HFFc6 (cell line): ENCODE results near the gene UTP15. TPM values are rescaled to one million over a fixed set of nuclear protein-coding genes. Genes with fewer than 3 reads are reported as not detected.
A peak's percentile ranks its signal among the peaks of the same experiment; 100 is the strongest.

Source experiments
- DNase-seq: peaks from one replicate; pipeline ENCODE4 v3.0.0-alpha.2; 2018
- H3K27ac Mint-ChIP-seq: 2 replicates; pipeline ENCODE4 v1.8.0; 2020; ENCODE audit warnings: mild to moderate bottlenecking, mixed read lengths
- H3K27me3 Mint-ChIP-seq: 2 replicates; pipeline ENCODE4 v1.8.0; 2021; ENCODE audit warnings: mild to moderate bottlenecking, moderate library complexity, mixed read lengths; ENCODE audit not compliant: insufficient read depth
- H3K36me3 Mint-ChIP-seq: 2 replicates; pipeline ENCODE4 v1.8.0; 2021; ENCODE audit warnings: low read depth, mixed read lengths
- H3K4me1 Mint-ChIP-seq: 2 replicates; pipeline ENCODE4 v1.8.0; 2020; ENCODE audit warnings: low read depth, mixed read lengths
- H3K4me3 Mint-ChIP-seq: 2 replicates; pipeline ENCODE4 v1.8.0; 2020; ENCODE audit warnings: mild to moderate bottlenecking, moderate library complexity, mixed read lengths
- H3K9me3 Mint-ChIP-seq: 2 replicates; pipeline ENCODE4 v1.8.0; 2020; ENCODE audit warnings: mild to moderate bottlenecking, mixed read lengths
- total RNA-seq, 6 experiments: library from RNA; stranded (reverse); fragmentation: NEBNext Ultra II Directional; extraction: Animal tissue kit (Norgen Biotek cat#: 25700); gene quantifications; 2 replicates in 1 of 6; 3 replicates in 5 of 6; pipeline ENCODE4 v1.2.3, GENCODE V29; 2021
- TF ChIP-seq, protein P1 (sequence below): fragments of 200-600 bp; sonication (generic); IDR thresholded peaks from 2 replicates; pipeline ENCODE4 v1.5.0; 2021; ENCODE audit warnings: antibody characterized with exemption, mild to moderate bottlenecking

Gene UTP15
- total RNA-seq, 6 experiments from 2014 or later, result 20.2 to 25.6 (median 24.6) TPM

DNA sequence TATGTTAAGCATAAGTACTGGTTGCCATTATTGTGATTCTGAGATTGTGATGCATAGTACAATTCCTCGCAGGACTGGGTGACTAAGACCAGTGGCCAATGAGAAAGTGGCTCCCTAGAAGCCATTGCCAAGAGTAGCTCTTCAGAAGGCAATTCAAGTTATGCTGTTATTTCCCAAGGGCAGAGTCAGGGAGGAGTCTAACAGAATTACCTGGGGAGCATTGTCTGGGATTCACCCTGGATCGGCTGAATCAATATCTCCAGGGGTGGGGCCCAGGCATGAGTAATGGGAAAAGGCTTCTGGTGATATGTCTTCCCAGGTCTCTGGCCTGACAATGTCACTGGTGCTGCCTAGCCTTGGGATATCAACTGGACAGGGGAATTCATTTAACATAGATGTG is 49.5 kb downstream of the UTP15 start:
- H3K9me3 Mint-ChIP-seq, result no peaks in the 10 kb centered on the region
- no peak for DNase-seq
- H3K27ac Mint-ChIP-seq, result no peak overlapping the region
- H3K36me3 Mint-ChIP-seq, result no peaks in the 10 kb centered on the region
- H3K4me3 Mint-ChIP-seq, result no peak overlapping the region
- H3K27me3 Mint-ChIP-seq, result peaks cover 3% of the 10 kb centered on the region; the same call in 1 of the 2 replicates
- H3K4me1 Mint-ChIP-seq, result peaks cover 41% of the 10 kb centered on the region
- TF ChIP-seq, protein P1, sequence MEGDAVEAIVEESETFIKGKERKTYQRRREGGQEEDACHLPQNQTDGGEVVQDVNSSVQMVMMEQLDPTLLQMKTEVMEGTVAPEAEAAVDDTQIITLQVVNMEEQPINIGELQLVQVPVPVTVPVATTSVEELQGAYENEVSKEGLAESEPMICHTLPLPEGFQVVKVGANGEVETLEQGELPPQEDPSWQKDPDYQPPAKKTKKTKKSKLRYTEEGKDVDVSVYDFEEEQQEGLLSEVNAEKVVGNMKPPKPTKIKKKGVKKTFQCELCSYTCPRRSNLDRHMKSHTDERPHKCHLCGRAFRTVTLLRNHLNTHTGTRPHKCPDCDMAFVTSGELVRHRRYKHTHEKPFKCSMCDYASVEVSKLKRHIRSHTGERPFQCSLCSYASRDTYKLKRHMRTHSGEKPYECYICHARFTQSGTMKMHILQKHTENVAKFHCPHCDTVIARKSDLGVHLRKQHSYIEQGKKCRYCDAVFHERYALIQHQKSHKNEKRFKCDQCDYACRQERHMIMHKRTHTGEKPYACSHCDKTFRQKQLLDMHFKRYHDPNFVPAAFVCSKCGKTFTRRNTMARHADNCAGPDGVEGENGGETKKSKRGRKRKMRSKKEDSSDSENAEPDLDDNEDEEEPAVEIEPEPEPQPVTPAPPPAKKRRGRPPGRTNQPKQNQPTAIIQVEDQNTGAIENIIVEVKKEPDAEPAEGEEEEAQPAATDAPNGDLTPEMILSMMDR, result no peak

DNA sequence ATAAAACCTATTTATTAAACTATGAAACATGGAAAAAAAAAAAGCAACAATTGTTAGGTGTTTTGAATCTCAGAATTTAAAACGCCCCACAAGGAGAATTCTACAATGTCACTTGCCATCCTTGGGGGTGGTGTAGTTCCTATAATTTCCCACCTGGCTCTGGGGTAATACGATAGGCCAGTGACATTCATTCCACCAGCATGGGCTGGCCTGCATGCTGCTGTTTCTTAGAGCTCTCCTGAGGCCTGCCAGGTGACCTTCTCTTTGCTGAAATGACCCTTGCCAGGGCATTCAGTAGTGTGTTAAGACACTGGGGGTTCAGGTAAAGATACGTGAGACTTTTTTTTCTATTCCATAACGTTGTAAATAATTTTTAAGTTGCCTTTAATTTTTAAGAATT is 50.4 kb downstream of the UTP15 start:
- TF ChIP-seq, protein P1, result no peak
- H3K27me3 Mint-ChIP-seq, result no peaks in the 10 kb centered on the region
- H3K9me3 Mint-ChIP-seq, result no peaks in the 10 kb centered on the region
- peaks cover 42% of the 10 kb centered on the region for H3K4me1 Mint-ChIP-seq
- no peaks in the 10 kb centered on the region for H3K36me3 Mint-ChIP-seq
- H3K27ac Mint-ChIP-seq, result no peak overlapping the region
- no peak for DNase-seq
- no peak overlapping the region for H3K4me3 Mint-ChIP-seq

DNA sequence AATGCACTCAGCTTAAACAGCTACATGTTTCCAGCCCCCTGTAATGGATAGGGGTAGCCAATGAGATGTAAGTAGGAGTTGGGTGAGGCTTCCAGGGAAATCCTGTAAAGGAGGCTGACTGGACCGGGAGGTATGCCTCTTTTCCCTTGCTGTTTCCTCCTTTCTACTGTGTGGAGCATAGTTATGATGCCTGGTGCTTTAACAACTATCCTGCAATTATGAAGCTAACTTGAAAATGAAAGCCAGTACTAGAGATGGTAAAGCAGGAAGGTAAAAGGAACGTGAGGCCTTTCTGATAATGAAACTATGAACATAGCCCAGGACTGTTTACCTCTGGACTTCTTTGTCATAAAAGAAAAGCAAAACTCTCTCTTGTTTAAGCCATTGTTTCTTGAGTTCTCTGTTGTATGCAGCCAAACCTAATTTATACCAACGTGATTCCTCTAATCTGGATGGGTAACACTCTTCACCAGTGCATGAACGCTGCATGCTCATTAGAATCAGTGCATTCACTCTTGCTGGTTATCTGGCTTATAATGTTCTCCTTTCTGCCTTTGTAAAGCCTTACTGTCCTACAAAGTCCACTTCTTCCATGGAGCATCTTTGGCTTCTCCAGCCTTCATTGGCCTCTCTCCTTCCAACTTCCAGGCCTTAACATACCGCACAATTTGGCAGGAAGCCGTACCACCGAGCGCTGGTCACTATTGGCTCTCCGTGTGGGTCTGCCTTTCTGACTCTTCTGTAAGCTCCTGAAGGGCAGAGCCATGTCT is 52.2 kb downstream of the UTP15 start:
- Mint-ChIP-seq H3K4me1 (peaks cover 42% of the 10 kb centered on the region), H3K27ac (peak overlapping the region; percentile 82), H3K36me3 (no peaks in the 10 kb centered on the region), H3K4me3 (peak overlapping the region; percentile 85), H3K27me3 (no peaks in the 10 kb centered on the region), H3K9me3 (no peaks in the 10 kb centered on the region)
- DNase-seq, result peak; percentile 44
- TF ChIP-seq, protein P1, result no peak

DNA sequence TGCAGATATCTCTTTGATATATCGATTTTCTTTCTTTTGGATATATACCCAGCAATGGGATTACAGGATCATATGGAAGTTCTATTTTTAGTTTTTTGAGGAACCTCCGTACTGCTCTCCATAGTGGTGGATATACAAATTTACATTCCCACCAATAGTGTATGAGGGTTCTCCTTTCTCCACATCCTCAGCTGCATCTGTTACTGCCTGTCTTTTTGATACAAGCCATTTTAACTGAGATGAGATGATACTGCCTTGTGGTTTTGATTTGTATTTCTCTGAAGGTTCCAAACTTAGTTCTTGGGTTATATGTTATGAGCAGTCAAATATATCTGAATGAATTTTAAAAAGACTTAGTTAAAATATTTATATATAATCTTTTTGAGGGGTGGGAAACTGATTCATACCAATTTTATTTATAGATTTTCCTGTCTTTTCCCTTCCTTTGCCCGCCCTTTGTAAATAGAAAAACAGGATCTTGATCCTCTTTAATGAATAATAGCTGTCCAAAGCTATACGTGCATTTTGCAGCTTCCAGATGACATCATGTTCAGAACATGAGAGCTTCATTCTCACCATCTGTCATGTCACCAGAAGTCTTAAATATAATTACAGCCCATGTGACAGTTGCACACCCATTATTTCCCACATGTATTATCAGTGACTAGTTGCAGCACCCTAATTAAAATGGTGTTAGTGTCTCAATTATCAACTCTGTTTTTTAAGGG is 54.2 kb downstream of the UTP15 start:
- H3K36me3 Mint-ChIP-seq, result no peaks in the 10 kb centered on the region
- H3K4me1 Mint-ChIP-seq, result peaks cover 36% of the 10 kb centered on the region
- no peaks in the 10 kb centered on the region for H3K9me3 Mint-ChIP-seq
- no peak overlapping the region for H3K4me3 Mint-ChIP-seq
- no peaks in the 10 kb centered on the region for H3K27me3 Mint-ChIP-seq
- no peak for DNase-seq
- no peak overlapping the region for H3K27ac Mint-ChIP-seq
- TF ChIP-seq, protein P1, result no peak

DNA sequence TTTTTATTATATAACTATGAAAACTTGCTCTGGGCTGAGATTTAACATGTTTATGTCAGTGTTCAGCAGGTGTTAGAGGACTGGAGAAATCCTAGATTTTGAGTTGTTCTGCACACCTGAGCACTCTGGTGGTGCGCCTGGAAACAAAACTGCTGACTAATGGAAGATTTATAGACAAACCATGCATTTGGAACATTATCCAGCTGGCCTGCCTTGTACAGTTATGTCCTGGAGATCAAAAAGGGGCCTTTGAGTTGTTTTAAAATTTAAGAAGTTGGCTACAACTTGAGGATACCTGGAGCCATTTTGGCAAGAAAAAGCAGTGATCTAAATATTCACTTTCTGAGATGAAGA is 54.8 kb downstream of the UTP15 start:
- Mint-ChIP-seq H3K4me3 (no peak overlapping the region), H3K36me3 (no peaks in the 10 kb centered on the region), H3K27ac (no peak overlapping the region), H3K4me1 (peaks cover 35% of the 10 kb centered on the region), H3K9me3 (no peaks in the 10 kb centered on the region), H3K27me3 (no peaks in the 10 kb centered on the region)
- no peak for DNase-seq
- TF ChIP-seq, protein P1, result no peak
